Measurements from ENCODE around the gene KDM6B.
"Not testable (repeated sequence)": the region's sequence is repeated elsewhere in the genome, so short reads cannot be mapped to it uniquely, and the experiment has no call there.

The KDM6B gene

DNA sequence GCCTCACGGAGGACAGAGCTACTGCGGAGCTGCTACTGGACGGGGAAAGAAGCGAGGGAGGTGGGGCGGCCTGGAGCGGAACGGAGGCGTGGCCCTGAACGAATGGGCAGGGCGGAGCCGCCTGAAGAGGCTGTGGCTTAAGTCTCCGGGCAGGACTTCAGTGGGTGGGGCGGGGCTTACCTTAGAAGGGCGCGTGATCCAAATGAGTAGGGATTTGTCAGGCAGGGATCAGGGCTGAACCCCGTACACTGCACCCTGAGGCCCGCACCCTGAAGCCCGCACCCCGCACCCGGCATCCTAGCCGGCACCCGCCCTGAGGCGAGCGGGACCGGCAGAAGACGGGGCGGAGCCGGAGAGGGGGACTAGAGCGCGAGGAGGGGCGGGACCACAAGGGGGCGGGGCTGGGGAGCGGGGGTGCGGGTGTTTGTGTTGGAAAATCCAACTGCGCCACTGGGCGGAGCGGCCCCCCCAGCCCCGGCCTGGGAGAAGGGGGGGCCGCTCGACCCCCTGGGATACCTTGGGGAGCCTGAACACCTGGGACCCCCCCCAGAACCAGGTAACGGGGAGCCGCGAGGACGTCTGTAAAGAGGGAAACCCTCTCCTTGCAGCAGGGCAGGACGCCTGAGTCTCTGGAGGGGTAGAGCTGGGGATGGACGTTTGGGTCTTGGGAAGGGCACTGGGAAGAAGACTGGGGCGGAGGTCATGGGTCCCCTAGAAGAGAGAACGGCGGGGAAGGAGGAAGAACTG, at the start of gene KDM6B:
Gene KDM6B (plus strand): TSS at position 423 of the 747 bp plus-strand sequence. CDS start 11,338 bp downstream, outside the sequence.
- DNase-seq = peak; percentile 97

GRCh38 chr17:7786866-7787265, 47.2 kb upstream of the KDM6B start:
- DNase-seq = no peak

GRCh38 chr17:7789131-7789530, 44.9 kb upstream of the KDM6B start:
- peak; percentile 16 for DNase-seq

GRCh38 chr17:7790150-7790549, 43.9 kb upstream of the KDM6B start:
- DNase-seq = no peak

DNA sequence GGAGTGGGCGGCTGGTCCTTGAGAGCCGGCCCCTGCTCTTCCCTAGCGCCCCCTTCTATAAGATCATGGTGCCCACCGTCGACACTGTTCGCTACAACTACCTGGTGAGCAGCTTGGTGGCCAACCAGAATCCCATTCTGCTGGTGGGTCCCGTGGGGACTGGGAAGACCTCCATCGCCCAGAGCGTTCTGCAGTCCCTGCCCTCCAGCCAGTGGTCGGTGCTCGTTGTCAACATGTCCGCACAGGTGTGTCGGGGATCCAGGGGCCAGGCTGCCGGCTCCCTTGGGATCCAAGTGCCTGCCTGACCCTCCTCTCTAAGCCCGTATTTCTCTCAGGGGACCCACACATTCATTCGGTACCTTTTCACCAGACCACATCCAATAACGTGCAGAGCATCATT, 41.4 kb upstream of the KDM6B start:
- DNase-seq = no peak

DNA sequence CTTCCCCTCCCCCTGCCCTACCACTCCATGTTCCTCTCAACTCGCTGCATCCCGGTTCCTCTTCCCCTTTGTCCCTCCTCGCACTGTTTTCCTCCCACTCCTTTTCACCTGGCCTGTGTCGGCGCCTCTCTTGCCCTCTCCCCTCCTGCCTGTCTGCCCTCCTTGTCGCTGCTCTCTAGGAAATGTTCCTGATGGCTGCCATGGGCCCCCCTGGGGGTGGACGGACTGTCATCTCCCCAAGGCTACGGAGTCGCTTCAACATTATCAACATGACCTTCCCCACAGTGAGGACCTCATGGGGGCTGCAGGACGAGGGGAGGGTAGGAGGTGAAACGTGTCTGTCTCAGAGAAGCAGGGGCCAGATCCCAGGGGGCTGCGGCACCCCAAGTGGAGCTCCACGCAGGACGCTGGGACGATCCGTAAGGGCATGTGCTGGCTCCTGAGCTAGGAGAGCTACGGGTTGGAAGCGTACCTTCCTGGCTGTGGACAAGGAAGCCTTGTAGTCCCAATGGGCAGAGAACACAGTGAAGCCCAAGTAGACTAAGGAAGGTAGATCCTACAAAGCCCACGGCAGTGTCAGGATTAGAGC, 39.8 kb upstream of the KDM6B start:
- DNase-seq = no peak

- DNase-seq = no peak
Observed at GRCh38 chr17:7797976-7798375, 36.0 kb upstream of the KDM6B start.

- DNase-seq = no peak
Observed at GRCh38 chr17:7798839-7799238, 35.2 kb upstream of the KDM6B start.

- no peak for DNase-seq
Observed at GRCh38 chr17:7803981-7804380, 30.0 kb upstream of the KDM6B start.

DNA sequence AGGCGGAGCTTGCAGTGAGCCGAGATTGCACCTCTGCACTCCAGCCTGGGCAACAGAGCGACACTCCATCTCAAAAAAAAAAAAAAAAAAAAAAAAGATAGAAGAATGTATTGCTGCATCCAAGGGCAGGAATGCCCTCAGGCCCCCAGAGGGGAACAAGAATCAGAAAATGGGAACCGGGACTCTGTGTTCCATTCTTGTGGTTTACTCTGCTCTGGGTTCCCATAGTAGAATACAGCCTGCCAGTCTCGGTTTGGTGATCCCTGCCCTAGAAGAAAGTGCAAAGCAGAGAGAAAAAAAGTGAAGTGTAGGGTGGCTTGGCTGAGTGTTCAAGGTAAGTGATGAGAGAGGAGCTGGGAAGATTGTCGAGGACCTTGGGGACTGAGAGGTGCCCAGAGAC, 27.4 kb upstream of the KDM6B start:
- DNase-seq = no peak

GRCh38 chr17:7807206-7807605, 26.8 kb upstream of the KDM6B start:
- no peak for DNase-seq

DNA sequence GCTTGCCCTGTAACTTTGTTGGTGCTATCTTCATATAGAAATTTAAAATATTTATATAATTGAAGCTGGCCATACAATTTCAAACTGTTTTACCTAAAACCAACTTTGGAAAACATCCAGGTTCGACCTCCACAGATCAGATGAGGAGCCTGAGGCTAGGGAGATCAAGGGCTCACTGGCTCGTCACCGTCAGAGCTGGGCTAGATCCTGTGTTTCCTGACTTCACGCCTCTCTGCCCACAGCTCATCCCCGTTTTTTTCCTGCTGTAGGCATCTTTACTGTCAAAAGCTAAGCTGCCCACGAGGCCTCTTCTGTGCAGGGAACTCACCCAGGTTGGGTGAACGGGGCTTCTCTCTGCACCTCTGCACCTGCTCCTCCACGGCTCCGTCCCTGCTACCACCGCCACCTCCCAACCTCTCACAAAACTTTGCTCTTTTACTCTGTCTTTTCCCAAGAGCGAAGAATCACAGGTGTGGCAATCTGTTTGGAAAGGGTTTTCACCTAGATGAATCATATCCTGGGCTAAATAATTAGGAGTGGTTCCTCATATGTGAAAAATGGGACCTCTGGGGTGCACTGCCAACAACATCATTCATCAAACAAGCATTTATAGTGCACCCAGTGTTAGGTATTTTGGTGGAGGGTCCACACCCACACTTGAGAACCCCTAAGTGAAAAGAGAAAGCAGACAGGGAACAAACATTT, 24.8 kb upstream of the KDM6B start:
- no peak for DNase-seq

DNA sequence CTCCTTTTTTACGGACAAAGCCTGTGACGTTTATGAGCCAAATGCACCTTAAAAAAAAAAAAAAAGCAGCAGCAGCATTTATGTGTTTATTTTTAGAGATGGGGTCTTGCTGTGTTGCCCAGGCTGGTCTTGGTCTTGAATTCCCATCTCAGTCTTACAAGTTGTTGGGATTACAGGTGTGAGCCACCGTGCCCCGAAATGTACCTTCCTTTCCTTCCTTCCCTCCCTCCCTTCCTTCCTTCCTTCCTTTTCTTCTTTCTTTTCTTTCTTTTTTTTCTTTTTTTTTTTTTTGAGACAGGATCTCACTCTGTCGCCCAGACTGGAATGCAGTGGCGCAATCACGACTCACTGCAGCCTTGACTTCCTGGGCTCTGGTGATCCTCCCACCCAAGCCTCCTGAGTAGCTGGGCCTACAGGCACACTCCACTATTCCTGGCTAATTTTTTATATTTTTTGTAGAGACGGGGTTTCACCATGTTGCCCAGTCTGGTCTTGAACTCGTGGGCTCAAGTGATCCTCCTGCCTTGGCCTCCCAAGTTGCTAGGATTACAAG, 24.1 kb upstream of the KDM6B start:
- DNase-seq = not testable (repeated sequence)

DNA sequence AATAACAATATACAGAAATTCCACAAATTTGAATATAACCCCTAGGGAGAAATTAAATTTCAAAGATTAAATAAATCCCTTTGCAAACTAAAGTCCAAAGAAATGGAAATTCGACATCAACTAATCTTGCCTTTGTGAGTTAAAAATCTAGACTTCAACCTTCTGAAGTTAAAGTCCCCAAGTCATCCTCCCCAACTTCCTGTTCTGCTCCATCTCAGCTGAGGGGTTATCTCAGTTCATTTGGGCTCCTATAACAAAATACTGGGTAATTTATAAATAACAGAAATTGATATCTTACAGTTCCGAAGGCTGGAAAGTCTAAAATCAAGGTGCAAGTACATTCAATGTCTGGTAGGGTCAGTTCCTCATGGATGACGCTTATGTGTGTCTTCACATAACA, 22.8 kb upstream of the KDM6B start:
- DNase-seq = peak; percentile 37

- DNase-seq = no peak
Observed at GRCh38 chr17:7814969-7815368, 19.0 kb upstream of the KDM6B start.

DNA sequence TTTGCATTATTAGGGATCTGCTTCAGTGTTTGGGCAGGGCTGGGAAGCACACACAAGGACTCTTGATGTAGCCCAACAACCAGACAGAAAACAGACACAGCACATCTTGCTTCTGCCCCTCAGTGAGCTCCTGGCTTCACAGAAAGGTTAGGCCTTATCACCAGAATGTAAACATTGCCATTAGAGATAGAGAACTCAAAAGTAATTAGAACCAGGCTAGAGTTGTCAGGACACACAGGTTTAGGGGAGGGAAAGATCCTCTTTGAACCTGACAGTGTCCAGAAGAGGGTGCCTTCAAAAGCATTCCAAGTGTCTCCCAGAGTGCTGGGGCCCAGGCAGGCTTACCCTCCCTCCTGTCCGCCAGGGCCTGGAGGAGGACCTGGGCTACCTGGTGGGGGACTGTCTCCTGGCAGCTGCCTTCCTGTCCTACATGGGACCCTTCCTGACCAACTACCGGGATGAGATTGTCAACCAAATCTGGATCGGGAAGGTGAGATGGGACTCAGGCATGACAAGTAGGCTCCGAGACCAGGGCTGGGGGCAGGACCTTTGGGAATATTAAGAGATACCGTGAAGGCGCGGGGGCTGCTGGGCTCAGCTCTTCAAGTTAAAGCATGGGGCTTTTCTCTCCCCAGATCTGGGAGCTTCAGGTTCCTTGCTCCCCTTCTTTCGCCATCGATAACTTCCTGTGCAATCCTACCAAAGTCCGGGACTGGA, 16.9 kb upstream of the KDM6B start:
- DNase-seq = no peak

DNA sequence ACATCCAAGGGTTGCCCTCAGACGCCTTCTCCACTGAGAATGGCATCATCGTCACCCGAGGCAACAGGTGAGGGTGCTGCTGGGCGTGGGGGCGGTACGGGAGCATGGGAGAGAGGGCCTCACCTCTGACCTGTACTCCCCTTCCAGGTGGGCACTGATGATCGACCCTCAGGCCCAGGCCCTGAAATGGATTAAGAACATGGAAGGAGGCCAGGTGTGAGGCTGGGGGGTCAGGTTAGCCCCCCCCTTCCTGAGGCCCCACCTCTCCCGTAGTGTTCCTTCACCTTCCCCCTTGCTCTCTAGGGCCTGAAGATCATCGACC, 16.4 kb upstream of the KDM6B start:
- no peak for DNase-seq

DNA sequence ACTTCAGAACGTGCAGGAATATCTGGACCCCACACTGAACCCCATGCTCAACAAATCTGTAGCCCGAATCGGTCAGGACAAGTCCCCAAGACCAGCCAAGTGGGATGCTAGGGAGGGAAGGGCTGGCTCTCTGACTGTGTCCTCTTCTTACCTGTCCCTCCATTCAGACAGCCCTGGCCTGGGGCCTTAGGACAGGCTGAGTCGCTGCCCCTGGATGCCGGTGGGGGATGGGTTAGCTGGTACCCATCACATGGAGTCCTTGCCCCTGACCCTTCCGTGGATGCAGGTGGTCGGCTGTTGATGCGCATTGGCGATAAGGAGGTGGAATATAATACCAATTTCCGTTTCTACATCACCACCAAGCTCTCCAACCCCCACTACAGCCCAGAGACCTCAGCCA, 16.0 kb upstream of the KDM6B start:
- no peak for DNase-seq

- no peak for DNase-seq
Observed at GRCh38 chr17:7818746-7819645, 15.0 kb upstream of the KDM6B start.

DNA sequence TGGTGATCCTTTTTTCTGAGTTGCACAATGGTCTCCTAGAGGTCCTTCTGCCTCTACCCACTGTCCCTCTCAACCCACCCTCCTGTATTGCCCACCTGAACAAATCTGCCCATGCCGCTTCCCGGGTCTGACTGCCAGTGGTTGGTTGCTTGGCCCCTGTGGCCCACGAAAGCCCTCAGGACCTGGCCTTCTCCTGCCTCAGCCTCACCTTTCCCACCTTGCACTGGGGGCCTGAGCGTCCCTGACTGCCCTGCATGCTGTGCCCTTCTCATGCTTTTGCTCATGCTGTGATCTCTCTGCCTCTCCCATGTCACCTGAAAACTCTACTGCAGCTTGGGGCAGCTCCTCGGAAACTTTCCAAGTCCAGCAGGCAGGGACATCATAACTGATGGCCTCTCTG, 13.8 kb upstream of the KDM6B start:
- DNase-seq = no peak

DNA sequence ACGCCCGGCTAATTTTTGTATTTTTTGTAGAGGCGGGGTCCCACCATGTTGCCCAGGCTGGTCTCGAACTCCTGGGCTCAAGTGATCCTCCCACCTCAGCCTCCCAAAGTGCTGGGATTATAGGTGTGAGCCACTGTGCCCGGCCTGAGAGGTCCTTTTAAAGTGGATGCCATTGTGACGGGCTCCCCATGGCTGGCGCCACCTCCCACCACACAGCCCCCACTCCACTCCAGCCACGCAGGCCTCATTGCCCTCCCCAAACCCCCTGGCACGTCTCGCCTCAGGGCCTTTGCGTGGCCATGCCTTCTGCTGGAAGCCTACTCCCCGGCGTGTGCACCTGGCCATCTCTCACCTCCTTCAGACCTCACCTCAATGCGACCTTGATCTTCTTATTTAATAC, 11.9 kb upstream of the KDM6B start:
- no peak for DNase-seq

DNA sequence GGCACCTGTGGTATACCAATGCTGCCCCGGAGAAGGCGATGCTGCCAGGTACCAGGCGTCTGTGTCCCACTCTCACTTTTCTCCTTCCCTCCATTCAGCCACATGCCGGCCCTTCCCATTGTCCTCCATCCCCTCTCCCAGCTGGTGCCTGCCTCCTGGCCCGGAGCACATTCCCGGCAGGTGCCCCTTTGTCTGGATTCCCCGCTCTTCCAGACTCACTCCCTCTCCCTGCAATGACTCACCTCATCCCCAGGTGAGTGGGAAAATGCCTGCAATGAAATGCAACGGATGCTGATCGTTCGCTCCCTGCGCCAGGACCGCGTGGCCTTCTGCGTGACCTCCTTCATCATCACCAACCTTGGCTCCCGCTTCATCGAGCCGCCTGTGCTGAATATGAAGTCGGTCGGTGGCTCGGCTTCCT, 10.4 kb upstream of the KDM6B start:
- DNase-seq = no peak
